Hepatic stellate cell (primary cell): ENCODE results near the gene SMCR8.
A peak's percentile ranks its signal among the peaks of the same experiment; 100 is the strongest.
"Not testable (repeated sequence)": the region's sequence is repeated elsewhere in the genome, so short reads cannot be mapped to it uniquely, and the experiment has no call there.

Experiments used
- DNase-seq: peaks from one replicate; pipeline ENCODE4 v3.0.0; 2011; ENCODE audit warnings: low spot score

SMCR8 gene, protein sequence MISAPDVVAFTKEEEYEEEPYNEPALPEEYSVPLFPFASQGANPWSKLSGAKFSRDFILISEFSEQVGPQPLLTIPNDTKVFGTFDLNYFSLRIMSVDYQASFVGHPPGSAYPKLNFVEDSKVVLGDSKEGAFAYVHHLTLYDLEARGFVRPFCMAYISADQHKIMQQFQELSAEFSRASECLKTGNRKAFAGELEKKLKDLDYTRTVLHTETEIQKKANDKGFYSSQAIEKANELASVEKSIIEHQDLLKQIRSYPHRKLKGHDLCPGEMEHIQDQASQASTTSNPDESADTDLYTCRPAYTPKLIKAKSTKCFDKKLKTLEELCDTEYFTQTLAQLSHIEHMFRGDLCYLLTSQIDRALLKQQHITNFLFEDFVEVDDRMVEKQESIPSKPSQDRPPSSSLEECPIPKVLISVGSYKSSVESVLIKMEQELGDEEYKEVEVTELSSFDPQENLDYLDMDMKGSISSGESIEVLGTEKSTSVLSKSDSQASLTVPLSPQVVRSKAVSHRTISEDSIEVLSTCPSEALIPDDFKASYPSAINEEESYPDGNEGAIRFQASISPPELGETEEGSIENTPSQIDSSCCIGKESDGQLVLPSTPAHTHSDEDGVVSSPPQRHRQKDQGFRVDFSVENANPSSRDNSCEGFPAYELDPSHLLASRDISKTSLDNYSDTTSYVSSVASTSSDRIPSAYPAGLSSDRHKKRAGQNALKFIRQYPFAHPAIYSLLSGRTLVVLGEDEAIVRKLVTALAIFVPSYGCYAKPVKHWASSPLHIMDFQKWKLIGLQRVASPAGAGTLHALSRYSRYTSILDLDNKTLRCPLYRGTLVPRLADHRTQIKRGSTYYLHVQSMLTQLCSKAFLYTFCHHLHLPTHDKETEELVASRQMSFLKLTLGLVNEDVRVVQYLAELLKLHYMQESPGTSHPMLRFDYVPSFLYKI

DNA sequence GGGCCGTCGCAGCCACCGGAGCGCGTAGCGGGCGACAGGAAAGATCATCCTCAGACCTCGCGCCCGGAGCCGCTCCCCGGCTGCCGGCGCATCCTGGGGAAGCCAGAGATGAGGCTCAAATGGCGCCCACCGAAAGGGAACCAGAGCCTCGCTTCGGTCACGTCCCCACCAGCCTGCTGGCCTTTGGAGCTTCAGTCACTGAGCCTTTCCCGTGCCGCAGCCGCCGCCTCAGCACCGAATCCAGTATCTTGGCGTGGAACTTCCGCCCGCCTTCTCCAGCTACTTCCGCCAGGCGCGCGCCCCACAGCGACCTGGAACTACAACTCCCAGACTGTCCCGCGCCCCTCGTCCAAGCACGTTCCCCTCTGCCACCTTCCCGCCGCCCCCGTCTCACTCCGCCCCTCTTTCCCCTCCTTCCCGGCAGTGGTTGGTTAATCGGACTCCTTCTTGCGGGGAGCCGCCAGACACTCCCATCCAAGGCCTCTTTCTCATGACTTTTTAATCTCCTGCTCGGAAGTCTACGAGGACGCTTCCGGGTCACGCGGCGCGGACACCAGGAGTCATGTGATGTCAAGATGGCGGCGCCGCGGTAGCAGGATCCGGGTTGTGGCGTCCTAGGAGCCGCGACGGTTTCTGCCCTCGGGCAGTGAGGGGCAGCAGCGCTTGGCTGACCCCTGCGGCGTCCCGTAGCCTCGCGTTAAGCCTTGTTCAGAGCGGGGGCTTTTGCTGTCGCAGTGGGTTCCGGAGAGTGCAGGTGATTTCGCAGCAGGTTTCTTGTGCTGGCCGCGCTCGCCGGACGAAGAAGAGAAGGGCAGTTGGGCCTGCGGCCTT lies at the start of gene SMCR8, which contains the start of gene TOP3A:
SMCR8 (plus strand) TSS at position 563 of the 831 bp plus-strand sequence. CDS start 497 bp downstream, outside the sequence.
TOP3A (minus strand) TSS at position 264 of the 831 bp plus-strand sequence; CDS start at position 48, 216 bp downstream.
- DNase-seq = peak; percentile 97

GRCh38 chr17:18267366-18267765 lies 47.7 kb upstream of the SMCR8 start:
- no peak for DNase-seq

DNA sequence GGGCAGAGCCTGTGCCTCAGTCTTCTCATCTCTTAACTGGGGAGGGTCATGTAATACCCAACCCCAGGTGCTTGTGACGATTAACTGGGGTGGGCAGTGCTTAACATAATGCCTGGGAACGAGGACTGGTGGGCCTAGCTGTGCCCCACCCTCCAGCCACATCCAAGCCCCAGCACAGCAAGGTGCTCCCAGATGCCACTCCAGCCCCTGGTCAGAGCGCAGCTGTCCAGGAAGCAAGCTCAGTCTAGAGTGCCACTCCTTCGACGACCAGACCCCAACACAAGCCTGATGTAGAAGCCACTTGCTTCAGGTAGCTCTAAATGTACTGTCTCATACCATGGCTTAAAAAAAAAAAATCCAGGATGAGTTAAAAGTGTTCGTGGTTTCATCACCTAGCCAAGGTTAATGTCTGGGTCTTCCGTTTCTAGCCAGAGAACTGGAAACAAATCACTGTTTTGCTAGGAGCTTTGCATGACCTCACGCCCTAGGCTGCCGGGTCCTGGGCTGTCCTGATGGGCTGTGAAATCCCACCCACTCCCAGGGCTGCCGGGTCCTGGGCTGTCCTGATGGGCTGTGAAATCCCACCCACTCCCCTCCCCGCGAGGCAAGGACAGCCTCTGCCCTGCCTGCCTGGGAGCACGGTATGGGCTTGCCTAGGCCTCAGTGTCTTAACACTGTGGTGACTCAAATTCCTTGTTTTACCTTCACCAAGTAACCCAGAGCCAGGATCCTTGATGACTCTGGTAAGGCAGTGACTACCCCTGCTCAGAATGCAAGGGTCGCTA lies 47.0 kb upstream of the SMCR8 start:
- peak; percentile 50 for DNase-seq

DNA sequence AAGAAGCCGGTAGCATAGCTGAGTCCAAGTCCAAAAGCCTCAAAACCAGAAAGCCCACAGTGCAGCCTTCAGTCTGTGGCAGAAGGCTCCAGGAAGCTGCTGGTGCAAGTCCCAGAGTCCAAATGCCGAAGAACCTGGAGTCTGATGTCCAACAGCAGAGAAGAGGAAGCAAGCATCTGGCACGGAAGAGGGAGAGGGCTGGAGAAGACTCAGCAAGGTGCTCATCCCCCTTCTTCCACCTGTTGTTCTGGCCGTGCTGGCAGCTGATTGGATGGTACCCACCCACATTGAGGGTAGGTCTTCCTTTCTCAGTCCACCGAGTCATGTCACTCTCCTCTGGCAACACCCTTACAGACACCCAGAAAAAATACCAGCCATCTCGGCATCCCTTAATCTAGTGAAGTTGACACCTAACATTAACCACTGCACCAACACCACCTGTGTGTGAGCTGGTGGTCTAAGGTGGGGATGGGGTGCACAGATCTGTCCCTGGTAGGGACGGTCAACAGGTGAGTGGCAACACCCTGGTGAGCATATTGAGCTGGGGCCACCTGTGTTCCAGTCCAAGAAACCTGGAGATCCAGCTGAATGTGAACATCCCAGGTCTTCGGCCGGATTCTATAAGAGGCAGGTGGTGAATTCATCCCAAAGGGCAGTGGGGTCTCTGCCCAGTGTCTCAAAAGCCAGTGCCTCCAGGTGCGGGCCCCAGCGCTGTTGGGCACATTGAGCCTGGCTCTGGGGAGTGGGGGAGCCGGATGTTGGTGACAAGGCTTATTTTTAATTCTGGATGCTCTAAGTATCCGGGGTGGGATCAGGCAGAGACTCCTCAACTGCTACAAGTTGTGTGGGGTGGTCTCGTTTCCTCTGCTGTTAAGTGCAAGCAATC lies 44.8 kb upstream of the SMCR8 start:
- no peak for DNase-seq

DNA sequence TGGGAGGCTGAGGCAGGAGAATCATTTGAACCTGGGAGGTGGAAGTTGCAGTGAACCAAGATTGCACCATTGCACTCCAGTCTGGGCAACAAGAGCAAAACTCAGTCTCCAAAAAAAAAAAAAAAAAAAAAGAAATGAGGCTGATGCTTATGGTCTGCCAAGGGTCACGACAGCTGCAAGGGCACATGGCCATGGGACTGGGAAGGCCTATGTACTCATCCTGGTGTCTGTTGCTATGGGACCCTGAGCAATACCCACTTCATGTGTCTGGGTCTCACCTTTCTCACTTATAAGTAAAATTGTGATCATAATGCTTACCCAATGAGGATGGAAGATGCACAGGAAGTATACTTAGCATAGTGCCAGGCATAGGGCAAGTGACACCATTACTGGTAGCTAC lies 38.0 kb upstream of the SMCR8 start:
- no peak for DNase-seq

DNA sequence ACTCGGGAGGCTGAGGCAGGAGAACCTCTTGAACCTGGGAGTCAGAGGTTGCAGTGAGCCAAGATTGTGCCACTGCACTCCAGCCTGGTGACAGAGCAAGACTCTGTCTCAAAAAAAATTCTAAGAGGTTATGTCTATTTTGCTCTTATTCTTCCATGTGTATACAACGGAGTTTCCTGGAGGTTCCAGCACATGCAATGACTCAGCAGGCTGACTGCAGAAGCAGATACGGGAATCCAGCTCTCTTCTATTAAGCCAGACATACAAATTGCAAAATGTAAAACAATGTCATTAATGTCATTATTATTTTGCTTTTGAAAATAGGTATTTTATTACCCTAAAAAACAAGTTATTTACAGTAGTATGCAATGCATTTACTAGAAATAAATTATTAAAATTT lies 36.2 kb upstream of the SMCR8 start:
- DNase-seq = no peak

- no peak for DNase-seq
Measured at GRCh38 chr17:18280249-18280648, 34.8 kb upstream of the SMCR8 start.

DNA sequence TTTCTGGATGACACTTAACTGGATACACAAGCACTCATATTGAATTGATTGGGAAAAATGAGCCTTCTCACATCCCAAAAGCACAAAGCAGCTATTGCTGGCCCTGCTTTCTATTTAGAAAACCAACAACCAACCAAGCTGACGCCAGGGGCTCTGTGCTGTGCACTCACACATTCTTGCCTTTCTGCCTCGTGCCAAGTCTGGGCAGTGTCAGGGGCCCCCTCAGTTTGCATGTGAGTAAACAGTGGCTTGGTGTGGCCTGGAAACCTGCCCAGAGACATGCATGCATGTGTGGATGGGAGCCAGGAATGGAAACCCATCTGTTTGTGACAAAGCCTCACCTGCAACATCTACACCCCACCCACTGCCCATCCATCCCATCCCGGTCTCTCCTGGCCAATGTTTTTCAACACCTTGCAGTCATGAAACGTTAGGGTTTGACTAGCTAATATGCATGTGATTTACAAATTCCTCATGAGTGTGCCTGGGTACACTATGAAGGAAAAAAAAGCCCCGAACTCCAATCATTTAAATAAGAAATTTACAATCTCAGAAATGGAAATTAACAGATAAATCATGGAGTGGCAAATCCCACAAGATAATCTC lies 34.2 kb upstream of the SMCR8 start:
- DNase-seq = no peak

DNA sequence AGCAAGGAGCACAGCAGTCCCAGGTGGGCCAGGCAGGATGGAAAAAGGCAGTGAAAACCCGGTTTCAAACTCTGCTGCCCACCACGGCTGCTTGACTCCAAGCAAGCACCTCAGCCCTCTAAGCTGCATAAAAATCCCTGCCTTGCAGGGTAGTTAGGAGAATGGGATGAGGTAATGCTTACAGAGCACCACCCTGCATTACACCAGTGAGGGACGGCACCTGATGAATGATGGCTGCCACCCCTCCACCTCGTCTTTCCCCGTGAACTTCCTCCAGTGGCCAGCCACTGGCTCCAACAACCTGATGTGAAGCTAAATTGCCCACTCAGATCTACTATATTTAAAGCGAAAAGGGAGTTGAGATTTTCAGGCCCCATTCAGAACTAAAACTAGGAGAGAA lies 33.3 kb upstream of the SMCR8 start:
- DNase-seq = no peak

DNA sequence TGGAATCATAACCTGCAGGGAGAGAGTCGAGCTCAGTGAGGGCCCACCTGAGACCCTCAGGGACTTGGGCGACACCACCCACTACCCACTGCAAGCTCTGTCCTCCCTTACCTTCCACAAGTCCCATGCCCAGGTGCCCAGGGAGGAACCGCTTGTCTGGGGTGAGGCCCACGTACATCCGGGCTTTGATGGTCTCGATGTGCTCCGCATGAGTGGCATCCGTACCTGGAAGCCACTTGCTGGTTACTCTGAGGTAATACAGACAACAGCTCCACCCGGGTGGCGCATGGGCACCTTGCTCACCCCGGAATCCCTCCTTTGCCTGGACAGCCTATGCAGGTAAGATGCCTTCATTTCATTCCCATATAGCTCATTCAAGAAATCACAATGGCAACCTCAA lies 29.8 kb upstream of the SMCR8 start:
- no peak for DNase-seq

- no peak for DNase-seq
Measured at GRCh38 chr17:18291718-18292540, 23.2 kb upstream of the SMCR8 start.

GRCh38 chr17:18298061-18298460 lies 17.0 kb upstream of the SMCR8 start:
- DNase-seq = not testable (repeated sequence)

DNA sequence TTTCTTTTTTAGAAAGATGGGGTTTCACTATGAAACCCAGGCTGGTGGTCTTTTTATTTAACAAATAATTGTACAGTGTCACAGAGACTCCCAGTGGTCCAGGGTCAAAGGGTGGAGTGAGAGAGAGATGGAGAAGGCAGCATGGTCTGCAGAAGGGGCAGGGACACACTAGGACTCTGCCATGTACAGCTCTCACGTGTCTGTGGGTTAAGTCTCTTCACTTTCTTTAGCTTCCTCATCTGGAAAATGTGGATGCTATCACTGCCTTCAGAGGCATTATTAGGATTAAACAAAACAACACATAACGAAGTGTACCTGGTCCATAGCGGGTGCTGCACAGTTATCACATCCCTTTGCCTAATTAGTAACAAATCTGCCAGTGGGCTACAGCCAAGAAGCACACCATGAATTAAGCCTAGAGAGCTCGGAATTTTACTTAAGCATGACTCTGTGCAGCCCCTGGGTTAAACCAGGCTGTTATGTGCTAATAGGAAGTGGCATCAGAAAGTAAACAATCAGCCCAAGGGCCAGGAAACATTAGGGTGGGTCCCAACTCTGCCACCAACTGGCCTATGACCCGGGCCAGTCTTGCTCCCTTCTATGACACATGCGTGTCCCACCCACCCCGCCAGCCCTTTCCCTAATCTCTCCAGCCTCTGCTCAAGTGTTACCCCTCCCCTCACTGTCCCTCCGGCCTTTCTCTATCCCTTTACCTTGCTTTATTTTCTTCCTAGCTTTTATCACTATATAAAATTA lies 14.2 kb upstream of the SMCR8 start:
- DNase-seq = no peak

DNA sequence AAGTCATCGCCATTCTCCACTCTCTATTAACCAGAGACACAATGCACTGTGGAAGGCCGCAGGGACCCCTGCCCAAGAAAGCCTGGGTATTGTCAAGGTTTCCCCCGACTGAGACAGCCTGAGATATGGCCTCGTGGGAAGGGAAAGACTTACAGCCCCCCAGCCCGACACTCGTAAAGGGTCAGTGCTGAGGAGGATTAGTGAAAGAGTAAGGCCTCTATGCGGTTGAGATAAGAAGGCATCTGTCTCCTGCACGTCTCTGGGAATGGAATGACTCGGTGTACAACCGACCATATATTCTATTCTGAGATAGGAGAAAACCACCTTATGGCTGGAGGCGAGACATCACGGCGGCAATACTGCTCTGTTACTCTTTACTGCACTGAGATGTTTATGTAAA lies 11.9 kb upstream of the SMCR8 start:
- DNase-seq = not testable (repeated sequence)

DNA sequence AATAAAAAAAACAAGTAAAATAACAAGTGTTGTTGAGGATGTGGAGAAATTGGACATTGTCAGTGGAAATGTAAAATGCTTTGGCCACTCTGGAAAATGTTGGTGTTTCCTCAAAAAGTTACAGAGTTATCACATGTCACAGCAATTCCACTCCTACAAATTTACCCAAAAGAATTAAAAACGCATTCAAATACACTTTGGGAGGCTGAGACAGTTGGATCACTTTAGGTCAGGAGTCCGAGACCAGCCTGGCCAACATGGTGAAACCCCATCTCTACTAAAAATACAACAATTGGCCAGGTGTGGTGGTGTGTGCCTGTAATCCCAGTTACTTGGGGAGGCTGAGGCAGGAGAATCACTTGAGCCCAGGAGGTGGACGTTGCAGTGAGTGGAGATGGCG lies 5.9 kb upstream of the SMCR8 start:
- no peak for DNase-seq

- peak; percentile 26 for DNase-seq
Measured at GRCh38 chr17:18314059-18314730, 898 bp upstream of the SMCR8 start.

- DNase-seq = no peak
Measured at GRCh38 chr17:18315562-18315922, 449 bp downstream of the SMCR8 start.

- no peak for DNase-seq
Measured at GRCh38 chr17:18315961-18316360, 868 bp downstream of the SMCR8 start.
